OCI-LY7 (cell line): ENCODE data around the gene MUC22. TPM values are rescaled to one million over a fixed set of nuclear protein-coding genes. Genes with fewer than 3 reads are reported as not detected.

Experiments
- small RNA-seq: library from RNA; depleted of rRNA; stranded (forward); fragments of <200 nt; gene quantifications from one replicate; pipeline ENCODE3, GENCODE V24; 2014
- total RNA-seq, 2 experiments: library from RNA; depleted of rRNA in 1 of 2; stranded (reverse); fragments of >200 nt in 1 of 2; shearing (Covaris generic) in 1 of 2; gene quantifications; 2 replicates each; pipeline ENCODE4 v1.2.3, GENCODE V29; 2014 to 2022

The MUC22 gene
- total RNA-seq, 2 experiments from 2014 or later = not detected

Small RNAs within 50 kb of the gene (small RNA-seq; reads per million reads assigned to genes)
- 0.21 reads per million for gene RNU6-1133P

Other genes with a start within 250 kb of the MUC22 start
- gene DDR1, start 126.0 kb upstream of the MUC22 start, total RNA-seq (2014; rRNA removed; shearing (Covaris generic)) = 14.0 and 15.4 TPM in 2 replicates
- 24.6 and 30.3 TPM in 2 replicates for gene DDR1, start 126.0 kb upstream of the MUC22 start, total RNA-seq (2022)
- gene GTF2H4, start 102.3 kb upstream of the MUC22 start, total RNA-seq (2014; rRNA removed; shearing (Covaris generic)) = 30.5 and 38.4 TPM in 2 replicates
- 45.8 and 48.7 TPM in 2 replicates for gene GTF2H4, start 102.3 kb upstream of the MUC22 start, total RNA-seq (2022)
- 71.4 and 81.8 TPM in 2 replicates for gene VARS2, start 96.2 kb upstream of the MUC22 start, total RNA-seq (2014; rRNA removed; shearing (Covaris generic))
- 98.9 and 105 TPM in 2 replicates for gene VARS2, start 96.2 kb upstream of the MUC22 start, total RNA-seq (2022)
- gene SFTA2, start 78.3 kb upstream of the MUC22 start, total RNA-seq (2014; rRNA removed; shearing (Covaris generic)) = not detected in 2 replicates
- gene SFTA2, start 78.3 kb upstream of the MUC22 start, total RNA-seq (2022) = not detected in 2 replicates
- gene MUCL3, start 69.5 kb upstream of the MUC22 start, total RNA-seq (2014; rRNA removed; shearing (Covaris generic)) = not detected in 2 replicates
- not detected in 2 replicates for gene MUCL3, start 69.5 kb upstream of the MUC22 start, total RNA-seq (2022)
- not detected in 2 replicates for gene MUC21, start 26.8 kb upstream of the MUC22 start, total RNA-seq (2014; rRNA removed; shearing (Covaris generic))
- not detected in 2 replicates for gene MUC21, start 26.8 kb upstream of the MUC22 start, total RNA-seq (2022)
- not detected in 2 replicates for gene C6orf15, start 102.1 kb downstream of the MUC22 start, total RNA-seq (2014; rRNA removed; shearing (Covaris generic))
- not detected in 2 replicates for gene C6orf15, start 102.1 kb downstream of the MUC22 start, total RNA-seq (2022)
- gene PSORS1C1, start 104.3 kb downstream of the MUC22 start, total RNA-seq (2014; rRNA removed; shearing (Covaris generic)) = not detected in 2 replicates
- not detected in 2 replicates for gene PSORS1C1, start 104.3 kb downstream of the MUC22 start, total RNA-seq (2022)
- not detected in 2 replicates for gene CDSN, start 110.0 kb downstream of the MUC22 start, total RNA-seq (2014; rRNA removed; shearing (Covaris generic))
- gene CDSN, start 110.0 kb downstream of the MUC22 start, total RNA-seq (2022) = not detected in 2 replicates
- gene PSORS1C2, start 128.6 kb downstream of the MUC22 start, total RNA-seq (2014; rRNA removed; shearing (Covaris generic)) = not detected in 2 replicates
- gene PSORS1C2, start 128.6 kb downstream of the MUC22 start, total RNA-seq (2022) = not detected in 2 replicates
- gene CCHCR1, start 147.3 kb downstream of the MUC22 start, total RNA-seq (2014; rRNA removed; shearing (Covaris generic)) = 23.9 and 33.0 TPM in 2 replicates
- gene CCHCR1, start 147.3 kb downstream of the MUC22 start, total RNA-seq (2022) = 31.5 and 33.0 TPM in 2 replicates
- 61.6 and 63.2 TPM in 2 replicates for gene TCF19, start 148.1 kb downstream of the MUC22 start, total RNA-seq (2014; rRNA removed; shearing (Covaris generic))
- gene TCF19, start 148.1 kb downstream of the MUC22 start, total RNA-seq (2022) = 54.5 and 56.7 TPM in 2 replicates
- 0.44 TPM in 1 of 2 replicates, not detected in the other for gene POU5F1, start 160.2 kb downstream of the MUC22 start, total RNA-seq (2014; rRNA removed; shearing (Covaris generic))
- 0.86 and 1.4 TPM in 2 replicates for gene POU5F1, start 160.2 kb downstream of the MUC22 start, total RNA-seq (2022)